SK-N-SH (cell line): ENCODE data around the gene NEK10.

Experiments
- RXRA ChIP-seq: IDR thresholded peaks from 2 replicates; pipeline ENCODE4 v1.4.0; 2012; ENCODE audit warnings: low read depth, mild to moderate bottlenecking, borderline replicate concordance
- SMC3 ChIP-seq: IDR thresholded peaks from 2 replicates; pipeline ENCODE4 v1.6.1; 2012; ENCODE audit warnings: low read depth, low read length, improper control_type of control experiment
- YY1 ChIP-seq: IDR thresholded peaks from 2 replicates; pipeline ENCODE4 v1.4.0; 2012; ENCODE audit warnings: low read depth, mild to moderate bottlenecking
- TF ChIP-seq, protein P1 (sequence below): IDR thresholded peaks from 2 replicates; pipeline ENCODE4 v1.4.0; 2012; ENCODE audit warnings: low read depth, borderline replicate concordance
- TF ChIP-seq, protein P2 (sequence below): fragments of 200-600 bp; sonication (generic); IDR thresholded peaks from 2 replicates; pipeline ENCODE4 v1.6.1; 2017; ENCODE audit warnings: antibody characterized with exemption, mild to moderate bottlenecking, moderate library complexity
- TF ChIP-seq, protein P3 (sequence below): IDR thresholded peaks from 2 replicates; pipeline ENCODE4 v1.4.0; 2012; ENCODE audit warnings: low read depth

DNA sequence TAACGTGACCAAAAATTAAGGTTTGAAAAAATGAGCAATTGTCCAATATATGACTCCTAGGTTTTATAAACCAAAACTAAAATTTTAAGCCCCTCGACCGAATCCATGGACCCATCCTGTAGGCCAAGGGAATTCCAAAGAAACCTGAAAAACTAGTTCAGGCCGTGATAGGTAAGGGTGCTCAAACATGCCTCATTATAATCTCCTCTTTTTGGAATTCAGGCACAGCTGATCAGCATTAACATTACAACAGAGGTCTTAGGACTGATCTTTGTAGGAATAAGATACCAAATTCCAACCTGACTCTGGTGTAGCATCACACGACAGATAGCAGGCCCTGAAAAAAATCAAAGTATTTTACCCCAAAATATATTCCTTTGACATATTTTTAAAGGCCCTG lies 155.7 kb downstream of the NEK10 start:
- TF ChIP-seq, protein P1, sequence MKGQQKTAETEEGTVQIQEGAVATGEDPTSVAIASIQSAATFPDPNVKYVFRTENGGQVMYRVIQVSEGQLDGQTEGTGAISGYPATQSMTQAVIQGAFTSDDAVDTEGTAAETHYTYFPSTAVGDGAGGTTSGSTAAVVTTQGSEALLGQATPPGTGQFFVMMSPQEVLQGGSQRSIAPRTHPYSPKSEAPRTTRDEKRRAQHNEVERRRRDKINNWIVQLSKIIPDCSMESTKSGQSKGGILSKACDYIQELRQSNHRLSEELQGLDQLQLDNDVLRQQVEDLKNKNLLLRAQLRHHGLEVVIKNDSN = no peak
- TF ChIP-seq, protein P2, sequence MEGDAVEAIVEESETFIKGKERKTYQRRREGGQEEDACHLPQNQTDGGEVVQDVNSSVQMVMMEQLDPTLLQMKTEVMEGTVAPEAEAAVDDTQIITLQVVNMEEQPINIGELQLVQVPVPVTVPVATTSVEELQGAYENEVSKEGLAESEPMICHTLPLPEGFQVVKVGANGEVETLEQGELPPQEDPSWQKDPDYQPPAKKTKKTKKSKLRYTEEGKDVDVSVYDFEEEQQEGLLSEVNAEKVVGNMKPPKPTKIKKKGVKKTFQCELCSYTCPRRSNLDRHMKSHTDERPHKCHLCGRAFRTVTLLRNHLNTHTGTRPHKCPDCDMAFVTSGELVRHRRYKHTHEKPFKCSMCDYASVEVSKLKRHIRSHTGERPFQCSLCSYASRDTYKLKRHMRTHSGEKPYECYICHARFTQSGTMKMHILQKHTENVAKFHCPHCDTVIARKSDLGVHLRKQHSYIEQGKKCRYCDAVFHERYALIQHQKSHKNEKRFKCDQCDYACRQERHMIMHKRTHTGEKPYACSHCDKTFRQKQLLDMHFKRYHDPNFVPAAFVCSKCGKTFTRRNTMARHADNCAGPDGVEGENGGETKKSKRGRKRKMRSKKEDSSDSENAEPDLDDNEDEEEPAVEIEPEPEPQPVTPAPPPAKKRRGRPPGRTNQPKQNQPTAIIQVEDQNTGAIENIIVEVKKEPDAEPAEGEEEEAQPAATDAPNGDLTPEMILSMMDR = no peak
- TF ChIP-seq, protein P3, sequence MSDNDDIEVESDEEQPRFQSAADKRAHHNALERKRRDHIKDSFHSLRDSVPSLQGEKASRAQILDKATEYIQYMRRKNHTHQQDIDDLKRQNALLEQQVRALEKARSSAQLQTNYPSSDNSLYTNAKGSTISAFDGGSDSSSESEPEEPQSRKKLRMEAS = no peak
- TF ChIP-seq SMC3 = no peak
- TF ChIP-seq YY1 = no peak
- no peak for TF ChIP-seq RXRA
